Measurements from ENCODE around the gene HTRA2. TPM values are rescaled to one million over a fixed set of nuclear protein-coding genes. Genes with fewer than 3 reads are reported as not detected.

Gene HTRA2
- total and polyA plus RNA-seq, 9 of the 15 experiments (the other 6 are each of a cell fraction or from before 2014, with no cell fraction given) = 54.2 to 71.2 (median 65.8) TPM

DNA sequence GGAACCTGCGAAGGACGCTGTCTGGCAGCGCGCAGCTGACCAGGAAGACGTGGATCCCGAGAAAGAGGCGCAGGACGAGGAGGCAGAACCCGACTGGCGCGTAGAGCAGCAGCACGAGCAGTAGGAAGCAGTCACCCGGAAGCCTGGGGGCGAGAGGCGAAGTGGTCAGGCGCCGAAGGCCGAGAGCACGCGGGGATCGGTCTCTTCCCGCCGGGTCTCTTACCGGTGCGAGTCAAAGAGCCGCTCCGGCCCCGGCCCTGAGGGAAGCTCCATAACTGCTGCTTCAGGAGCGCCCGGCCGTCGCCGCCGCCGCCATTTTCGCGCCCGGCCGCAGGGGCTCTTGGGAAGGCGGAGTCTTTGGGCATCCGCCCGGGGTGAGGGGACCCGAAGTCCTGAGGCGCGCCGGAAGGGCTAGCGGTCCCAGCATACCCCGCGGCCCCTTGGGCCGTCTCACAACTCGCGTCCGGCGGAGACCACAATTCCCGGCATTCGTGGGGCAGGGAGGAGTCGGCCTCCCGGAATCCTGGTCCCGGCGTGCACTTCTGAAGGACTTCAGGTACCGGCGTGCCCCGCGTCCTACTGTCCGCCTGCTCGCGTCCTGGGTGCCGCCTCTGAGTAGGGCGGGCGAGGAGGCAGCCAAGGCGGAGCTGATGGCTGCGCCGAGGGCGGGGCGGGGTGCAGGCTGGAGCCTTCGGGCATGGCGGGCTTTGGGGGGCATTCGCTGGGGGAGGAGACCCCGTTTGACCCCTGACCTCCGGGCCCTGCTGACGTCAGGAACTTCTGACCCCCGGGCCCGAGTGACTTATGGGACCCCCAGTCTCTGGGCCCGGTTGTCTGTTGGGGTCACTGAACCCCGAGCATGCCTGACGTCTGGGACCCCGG, at the start of gene HTRA2, which contains the start of gene AUP1 (continued):
- TF ChIP-seq, protein P1, sequence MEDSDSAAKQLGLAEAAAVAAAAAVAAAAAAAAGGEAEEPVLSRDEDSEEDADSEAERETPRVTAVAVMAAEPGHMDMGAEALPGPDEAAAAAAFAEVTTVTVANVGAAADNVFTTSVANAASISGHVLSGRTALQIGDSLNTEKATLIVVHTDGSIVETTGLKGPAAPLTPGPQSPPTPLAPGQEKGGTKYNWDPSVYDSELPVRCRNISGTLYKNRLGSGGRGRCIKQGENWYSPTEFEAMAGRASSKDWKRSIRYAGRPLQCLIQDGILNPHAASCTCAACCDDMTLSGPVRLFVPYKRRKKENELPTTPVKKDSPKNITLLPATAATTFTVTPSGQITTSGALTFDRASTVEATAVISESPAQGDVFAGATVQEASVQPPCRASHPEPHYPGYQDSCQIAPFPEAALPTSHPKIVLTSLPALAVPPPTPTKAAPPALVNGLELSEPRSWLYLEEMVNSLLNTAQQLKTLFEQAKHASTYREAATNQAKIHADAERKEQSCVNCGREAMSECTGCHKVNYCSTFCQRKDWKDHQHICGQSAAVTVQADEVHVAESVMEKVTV (CRISPR knock-in tag; IDR thresholded peaks at IDR 0.05) = no peak
- TF ChIP-seq ZNF24 (IDR thresholded peaks at IDR 0.05) (no peak), HMGN3 (IDR thresholded peaks at IDR 0.05; ENCODE audit: borderline replicate concordance, extremely low read depth, insufficient read length, low read depth, low read length) (peak; percentile 79), CTBP1 (IDR thresholded peaks at IDR 0.05; ENCODE audit: borderline replicate concordance) (peak; percentile 76), TRIM24 (IDR thresholded peaks at IDR 0.05) (0 out of 4 replicates have a peak, but pooled peaks of 1 of the 2 experiments have one; percentile 23), TGIF2 (CRISPR knock-in tag; IDR thresholded peaks at IDR 0.05) (no peak), U2AF2 (optimal IDR thresholded peaks at IDR 0.05; ENCODE audit: low read depth, low read length) (no peak), RBFOX2 (IDR thresholded peaks at IDR 0.05; ENCODE audit: low read depth, low read length) (peak; percentile 95), ZNF766 (CRISPR knock-in tag; conservative IDR thresholded peaks at IDR 0.05) (peak; percentile 91), ASH1L (IDR thresholded peaks at IDR 0.05; ENCODE audit: borderline replicate concordance, low read depth, partially characterized antibody) (peak; percentile 12), ZBED1 (IDR thresholded peaks at IDR 0.05) (no peak), NBN (IDR thresholded peaks at IDR 0.05; ENCODE audit: low read depth) (no peak), POLR2G (IDR thresholded peaks at IDR 0.05; ENCODE audit: low read depth, low read length) (peak; percentile 95), POLR2A (conservative IDR thresholded peaks at IDR 0.05) (peak; percentile 95), CHD4 (IDR thresholded peaks at IDR 0.05; ENCODE audit: insufficient read depth, insufficient replicate concordance, low read depth, low read length, poor library complexity, severe bottlenecking) (no peak), ZNF699 (CRISPR knock-in tag; IDR thresholded peaks at IDR 0.05; ENCODE audit: insufficient replicate concordance) (no peak), RNF2 (IDR thresholded peaks at IDR 0.05) (peak; percentile 48; the same call in 1 of the 2 replicates), WHSC1 (IDR thresholded peaks at IDR 0.05; ENCODE audit: low read length) (no peak), ZKSCAN8 (CRISPR knock-in tag; IDR thresholded peaks at IDR 0.05) (no peak)
- TF ChIP-seq, protein P2, sequence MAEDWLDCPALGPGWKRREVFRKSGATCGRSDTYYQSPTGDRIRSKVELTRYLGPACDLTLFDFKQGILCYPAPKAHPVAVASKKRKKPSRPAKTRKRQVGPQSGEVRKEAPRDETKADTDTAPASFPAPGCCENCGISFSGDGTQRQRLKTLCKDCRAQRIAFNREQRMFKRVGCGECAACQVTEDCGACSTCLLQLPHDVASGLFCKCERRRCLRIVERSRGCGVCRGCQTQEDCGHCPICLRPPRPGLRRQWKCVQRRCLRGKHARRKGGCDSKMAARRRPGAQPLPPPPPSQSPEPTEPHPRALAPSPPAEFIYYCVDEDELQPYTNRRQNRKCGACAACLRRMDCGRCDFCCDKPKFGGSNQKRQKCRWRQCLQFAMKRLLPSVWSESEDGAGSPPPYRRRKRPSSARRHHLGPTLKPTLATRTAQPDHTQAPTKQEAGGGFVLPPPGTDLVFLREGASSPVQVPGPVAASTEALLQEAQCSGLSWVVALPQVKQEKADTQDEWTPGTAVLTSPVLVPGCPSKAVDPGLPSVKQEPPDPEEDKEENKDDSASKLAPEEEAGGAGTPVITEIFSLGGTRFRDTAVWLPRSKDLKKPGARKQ (CRISPR knock-in tag; IDR thresholded peaks at IDR 0.05) = no peak
- TF ChIP-seq, protein P3, sequence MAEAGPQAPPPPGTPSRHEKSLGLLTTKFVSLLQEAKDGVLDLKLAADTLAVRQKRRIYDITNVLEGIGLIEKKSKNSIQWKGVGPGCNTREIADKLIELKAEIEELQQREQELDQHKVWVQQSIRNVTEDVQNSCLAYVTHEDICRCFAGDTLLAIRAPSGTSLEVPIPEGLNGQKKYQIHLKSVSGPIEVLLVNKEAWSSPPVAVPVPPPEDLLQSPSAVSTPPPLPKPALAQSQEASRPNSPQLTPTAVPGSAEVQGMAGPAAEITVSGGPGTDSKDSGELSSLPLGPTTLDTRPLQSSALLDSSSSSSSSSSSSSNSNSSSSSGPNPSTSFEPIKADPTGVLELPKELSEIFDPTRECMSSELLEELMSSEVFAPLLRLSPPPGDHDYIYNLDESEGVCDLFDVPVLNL (CRISPR knock-in tag; IDR thresholded peaks at IDR 0.05; ENCODE audit: low read depth) = no peak

Measured in K562 (cell line).